Measurements from ENCODE around the gene TSSC4.

TSSC4 gene

GRCh38 chr11:2386591-2386990, 14.0 kb upstream of the TSSC4 start:
- DNase-seq (ENCODE audit: low spot score) = no peak

DNA sequence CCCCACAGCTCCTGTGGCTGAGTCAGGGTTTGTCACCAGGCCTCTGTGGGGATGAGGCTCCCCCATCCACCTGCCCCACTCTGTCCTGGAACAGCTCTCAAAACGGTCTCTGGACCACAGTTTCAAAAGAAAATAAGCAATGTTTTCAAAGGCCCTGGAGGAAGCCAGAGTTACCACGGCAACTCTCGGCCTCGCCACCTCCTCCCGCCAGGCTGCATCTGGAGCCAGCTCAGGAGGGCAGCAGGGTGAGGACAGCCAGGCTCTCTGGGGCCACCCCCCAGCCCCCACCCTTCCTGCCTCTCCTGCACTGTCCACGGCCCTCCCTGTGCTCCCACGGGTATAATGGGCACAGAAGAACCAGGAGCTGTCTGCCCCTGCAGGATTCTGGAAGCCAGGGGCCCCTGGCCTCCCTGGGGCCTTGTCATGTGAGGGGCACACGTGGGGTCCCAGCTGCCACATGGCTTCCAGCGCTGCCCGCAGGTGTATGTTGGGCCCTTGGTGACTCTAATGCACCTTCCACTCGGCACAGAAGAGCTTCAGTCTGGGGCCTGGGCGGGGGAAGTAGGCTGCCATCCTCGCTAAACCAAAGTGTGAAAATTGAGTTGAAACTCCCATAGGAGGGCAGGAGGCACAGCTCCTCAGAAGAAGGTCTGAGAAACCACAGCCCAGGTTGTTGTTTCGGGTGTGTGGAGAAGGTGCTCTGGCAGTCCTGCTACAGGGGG, 13.1 kb upstream of the TSSC4 start:
- DNase-seq (ENCODE audit: low spot score) = no peak

DNA sequence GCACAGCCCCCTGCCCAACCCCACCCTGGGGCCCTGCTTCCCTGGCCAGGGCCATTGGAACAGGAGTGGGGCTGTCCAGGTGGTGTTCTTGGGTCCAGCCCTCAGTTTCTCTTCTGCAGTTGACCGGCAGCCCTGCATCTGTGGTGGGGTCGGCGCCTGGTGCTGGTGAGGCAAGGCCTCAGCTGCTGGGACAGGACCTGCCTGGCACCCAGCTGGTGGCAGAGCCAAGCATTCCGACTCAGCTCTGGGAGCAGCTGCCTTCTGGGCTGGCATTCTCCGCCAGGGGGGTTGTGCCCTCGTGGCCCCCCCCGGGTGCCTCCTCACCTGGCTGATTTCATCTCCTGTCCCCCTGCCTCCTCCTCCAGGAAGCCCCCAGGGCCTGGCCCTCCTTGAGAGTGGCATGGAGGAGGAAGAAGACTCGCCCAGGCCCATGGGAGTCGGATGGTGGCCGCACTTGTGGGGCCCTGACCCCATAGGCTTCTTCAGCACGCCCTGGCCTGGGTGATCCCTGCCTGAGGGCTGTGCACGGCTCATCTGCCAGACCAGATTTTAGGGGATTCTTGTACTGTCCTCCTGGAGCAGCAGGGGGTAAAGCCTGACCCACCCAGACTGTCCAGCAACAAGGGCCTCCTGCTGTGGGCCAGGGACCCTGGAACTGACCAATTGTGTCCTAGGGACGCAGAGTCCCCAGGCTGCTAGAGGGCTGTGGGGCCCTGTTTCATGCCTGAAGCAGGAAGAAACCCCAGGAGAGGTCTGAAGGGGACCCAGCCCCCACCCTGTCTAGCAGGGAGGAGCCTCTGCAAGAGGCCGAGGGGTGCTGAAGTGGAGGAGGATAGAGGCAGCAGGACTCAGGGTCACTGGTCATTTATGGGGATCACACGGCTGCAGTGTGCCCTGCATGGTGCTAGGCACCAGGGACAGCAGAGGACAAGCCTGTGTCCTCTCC, 11.8 kb upstream of the TSSC4 start:
- DNase-seq (ENCODE audit: low spot score) = no peak

GRCh38 chr11:2389377-2390026, 11.0 kb upstream of the TSSC4 start:
- DNase-seq (ENCODE audit: low spot score) = no peak

- no peak for DNase-seq (ENCODE audit: low spot score)
These were observed 10.3 kb upstream of the TSSC4 start for GRCh38 chr11:2390091-2390724.

DNA sequence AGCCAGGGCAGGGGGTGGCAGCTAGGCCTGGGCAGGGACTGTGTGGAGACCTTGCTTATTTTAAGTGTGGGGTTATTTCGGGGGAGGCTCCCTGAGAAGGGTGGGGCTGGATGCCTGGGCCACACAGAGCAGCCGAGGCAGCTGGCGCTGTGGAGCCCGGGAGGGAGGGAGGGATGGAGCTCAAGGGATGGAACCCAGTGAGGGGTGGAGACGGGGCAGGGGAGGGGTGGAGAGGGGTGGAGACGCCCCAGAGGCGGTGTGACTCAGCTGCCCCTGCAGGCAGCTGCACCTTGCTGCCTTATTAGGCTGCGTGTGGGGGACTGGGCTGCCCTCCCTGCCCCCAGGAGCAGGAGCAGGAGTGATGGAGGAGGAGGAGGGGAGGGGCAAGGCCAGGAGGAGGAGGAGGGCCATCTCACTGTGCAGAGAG, 9.8 kb upstream of the TSSC4 start:
- DNase-seq (ENCODE audit: low spot score) = no peak

GRCh38 chr11:2391181-2391975, 9.2 kb upstream of the TSSC4 start:
- DNase-seq (ENCODE audit: low spot score) = no peak

- no peak for DNase-seq (ENCODE audit: low spot score)
These were observed 8.2 kb upstream of the TSSC4 start for GRCh38 chr11:2392241-2392959.

- DNase-seq (ENCODE audit: low spot score) = no peak
These were observed 7.3 kb upstream of the TSSC4 start for GRCh38 chr11:2393111-2393868.

GRCh38 chr11:2393941-2394817, 6.4 kb upstream of the TSSC4 start:
- no peak for DNase-seq (ENCODE audit: low spot score)

- no peak for DNase-seq (ENCODE audit: low spot score)
These were observed 5.8 kb upstream of the TSSC4 start for GRCh38 chr11:2394818-2395105.

DNA sequence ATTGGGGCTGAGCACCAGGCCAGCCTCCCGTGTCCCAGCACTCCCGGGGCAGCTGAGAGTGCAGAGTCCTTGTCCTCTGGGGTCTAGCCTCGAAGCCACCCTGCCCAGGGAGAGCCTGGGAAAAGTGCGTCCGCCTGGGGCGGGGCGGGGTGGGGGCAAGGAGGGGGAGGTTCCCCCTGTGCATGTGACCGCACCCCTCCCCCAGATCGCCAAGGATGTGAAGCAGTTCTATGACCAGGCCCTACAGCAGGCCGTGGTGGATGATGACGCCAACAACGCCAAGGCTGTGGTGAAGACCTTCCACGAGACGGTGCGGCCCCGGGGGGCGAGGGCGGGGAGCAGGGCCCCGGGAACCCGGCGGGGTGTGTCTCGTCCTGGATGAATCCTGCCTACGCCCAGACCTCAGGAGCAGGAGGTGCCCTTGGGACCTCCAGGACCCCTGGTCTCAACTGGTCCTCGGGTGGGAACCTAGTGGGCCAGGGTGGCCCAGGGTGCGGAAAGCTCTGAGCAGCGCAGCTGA, 5.3 kb upstream of the TSSC4 start:
- no peak for DNase-seq (ENCODE audit: low spot score)

DNA sequence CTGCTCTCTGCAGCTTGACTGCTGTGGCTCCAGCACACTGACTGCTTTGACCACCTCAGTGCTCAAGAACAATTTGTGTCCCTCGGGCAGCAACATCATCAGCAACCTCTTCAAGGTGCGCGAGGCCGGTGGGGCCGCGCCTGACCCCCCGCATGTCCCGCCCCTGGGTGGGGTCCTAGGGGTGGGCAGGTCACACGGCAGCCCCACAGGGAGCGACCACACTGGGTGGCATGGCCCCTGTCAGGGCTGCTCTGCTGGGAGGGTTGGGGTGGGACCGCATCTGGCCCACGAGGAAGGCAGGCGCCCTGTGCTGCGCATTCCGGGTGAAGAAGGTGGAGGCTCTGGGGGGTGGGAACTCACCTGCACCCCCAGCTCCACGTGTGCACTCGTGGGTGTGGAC, 4.7 kb upstream of the TSSC4 start:
- no peak for DNase-seq (ENCODE audit: low spot score)

DNA sequence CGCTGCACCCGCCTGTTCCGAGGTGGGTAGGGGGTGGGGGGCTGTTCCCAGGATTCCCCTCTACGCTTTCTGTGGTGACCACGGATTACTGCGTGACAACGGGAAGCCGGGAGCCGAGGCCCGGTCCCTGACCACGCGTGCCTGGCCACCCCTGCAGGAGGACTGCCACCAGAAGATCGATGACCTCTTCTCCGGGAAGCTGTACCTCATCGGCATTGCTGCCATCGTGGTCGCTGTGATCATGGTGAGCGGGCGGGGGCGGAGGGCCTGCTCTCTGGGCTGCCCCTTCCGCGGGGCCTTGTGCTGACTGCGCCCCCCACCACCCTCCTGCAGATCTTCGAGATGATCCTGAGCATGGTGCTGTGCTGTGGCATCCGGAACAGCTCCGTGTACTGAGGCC, 4.1 kb upstream of the TSSC4 start:
- no peak for DNase-seq (ENCODE audit: low spot score)

GRCh38 chr11:2397005-2397404, 3.5 kb upstream of the TSSC4 start:
- DNase-seq (ENCODE audit: low spot score) = no peak

- no peak for DNase-seq (ENCODE audit: low spot score)
These were observed 1.7 kb upstream of the TSSC4 start for GRCh38 chr11:2398664-2399355.

GRCh38 chr11:2399488-2400068, 972 bp upstream of the TSSC4 start:
- peak; percentile 37 for DNase-seq (ENCODE audit: low spot score)
